RWPE1 (cell line): ENCODE data around the gene SSRP1.
"Not testable (repeated sequence)": the region's sequence is repeated elsewhere in the genome, so short reads cannot be mapped to it uniquely, and the experiment has no call there.

ENCODE experiments used
- CTCF ChIA-PET: fragments of 350-600 bp; sonication (Branson Sonifier 250); formaldehyde crosslinking; extraction: SDS; loops from one replicate; lab custom pipeline; 2021; lab: Yijun Ruan, JAX
- POLR2A ChIA-PET: fragments of 400-600 bp; formaldehyde crosslinking; extraction: SDS; loops from one replicate; lab custom pipeline; 2020; ENCODE audit warnings: antibody characterized with exemption; ENCODE audit not compliant: low non-redundant PET; lab: Yijun Ruan, JAX
- DNase-seq: peaks from one replicate; pipeline ENCODE4 v3.0.0; 2012; ENCODE audit warnings: low spot score
- H3K27ac ChIP-seq: fragments of 450-650 bp; 2 replicates; pipeline ENCODE4 v1.5.1; 2017
- TF ChIP-seq, protein P1 (sequence below): fragments of 450-650 bp; conservative IDR thresholded peaks from 2 replicates; pipeline ENCODE4 v1.5.1; 2017; ENCODE audit warnings: low read depth, mild to moderate bottlenecking

Gene SSRP1

GRCh38 chr11:57302489-57302888 is 33.2 kb downstream of the SSRP1 start:
- CTCF ChIA-PET, result interaction anchor here (0.6 kb wide), 1 partner anchor 228 kb away, joined by 3 read pairs; the partner anchor contains the start of gene TIMM10
- peak overlapping the region; percentile 97 for H3K27ac ChIP-seq
- POLR2A ChIA-PET, result interaction anchor here (0.7 kb wide), 1 partner anchor 14 kb away, joined by 5 read pairs; no protein-coding TSS in a partner anchor
- TF ChIP-seq, protein P1, sequence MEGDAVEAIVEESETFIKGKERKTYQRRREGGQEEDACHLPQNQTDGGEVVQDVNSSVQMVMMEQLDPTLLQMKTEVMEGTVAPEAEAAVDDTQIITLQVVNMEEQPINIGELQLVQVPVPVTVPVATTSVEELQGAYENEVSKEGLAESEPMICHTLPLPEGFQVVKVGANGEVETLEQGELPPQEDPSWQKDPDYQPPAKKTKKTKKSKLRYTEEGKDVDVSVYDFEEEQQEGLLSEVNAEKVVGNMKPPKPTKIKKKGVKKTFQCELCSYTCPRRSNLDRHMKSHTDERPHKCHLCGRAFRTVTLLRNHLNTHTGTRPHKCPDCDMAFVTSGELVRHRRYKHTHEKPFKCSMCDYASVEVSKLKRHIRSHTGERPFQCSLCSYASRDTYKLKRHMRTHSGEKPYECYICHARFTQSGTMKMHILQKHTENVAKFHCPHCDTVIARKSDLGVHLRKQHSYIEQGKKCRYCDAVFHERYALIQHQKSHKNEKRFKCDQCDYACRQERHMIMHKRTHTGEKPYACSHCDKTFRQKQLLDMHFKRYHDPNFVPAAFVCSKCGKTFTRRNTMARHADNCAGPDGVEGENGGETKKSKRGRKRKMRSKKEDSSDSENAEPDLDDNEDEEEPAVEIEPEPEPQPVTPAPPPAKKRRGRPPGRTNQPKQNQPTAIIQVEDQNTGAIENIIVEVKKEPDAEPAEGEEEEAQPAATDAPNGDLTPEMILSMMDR, result no peak
- DNase-seq, result no peak

DNA sequence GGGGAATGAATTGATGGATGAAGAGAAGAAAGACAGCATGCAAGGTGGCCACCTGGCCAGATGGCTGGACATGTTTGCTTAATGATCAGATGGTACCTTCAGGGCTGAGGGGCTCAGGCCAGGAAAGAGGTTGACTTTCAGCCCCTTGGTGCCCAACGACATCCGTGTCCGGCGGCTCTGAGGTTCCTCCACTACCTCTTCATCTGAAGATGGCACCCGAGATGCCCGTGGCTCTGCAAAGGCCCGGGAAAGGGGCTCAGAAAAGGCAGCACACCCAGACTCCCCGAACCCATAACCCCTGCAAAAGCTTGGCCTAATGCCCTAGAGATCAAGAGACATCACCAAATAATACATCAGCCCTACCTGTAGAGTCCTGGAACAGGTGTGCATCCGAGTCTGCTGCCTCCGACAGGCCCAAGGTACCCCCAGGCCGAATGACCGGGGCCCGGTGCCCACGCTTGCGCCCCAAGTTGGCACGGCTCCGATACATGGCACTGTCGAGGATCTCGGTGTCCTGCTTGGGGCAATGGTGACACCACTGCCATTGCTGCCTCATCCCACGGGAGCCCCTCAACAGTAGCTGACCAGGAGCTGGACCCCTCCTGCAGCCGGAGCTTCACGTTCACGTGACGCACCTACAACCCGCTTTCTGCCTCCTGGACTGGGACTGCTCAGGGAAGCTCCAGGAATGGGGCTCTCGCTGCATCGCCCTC is 33.8 kb downstream of the SSRP1 start:
- peak overlapping the region; percentile 97 for H3K27ac ChIP-seq
- ChIA-PET POLR2A (no interaction called here), CTCF (no interaction called here)
- no peak for DNase-seq
- TF ChIP-seq, protein P1, result no peak

DNA sequence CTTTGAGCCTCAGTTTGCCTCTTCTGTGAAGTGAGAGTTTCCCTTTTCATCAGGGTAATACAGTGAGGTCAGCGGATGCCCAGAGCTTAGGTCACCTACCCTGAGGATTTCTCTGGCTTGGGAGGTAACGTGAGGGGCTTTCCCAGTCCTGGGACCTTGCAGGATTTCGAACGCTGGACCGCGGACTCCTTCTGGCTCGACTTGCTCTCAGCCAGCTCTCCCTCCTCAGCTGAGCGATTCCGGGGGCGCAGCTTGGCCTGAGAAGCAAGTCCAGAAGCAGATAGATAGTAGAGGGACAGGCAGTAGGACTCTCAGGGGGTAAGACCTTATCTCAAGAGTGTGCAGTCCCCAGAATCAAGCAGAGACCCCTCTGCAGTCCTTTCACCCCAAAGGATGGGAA is 34.9 kb downstream of the SSRP1 start:
- CTCF ChIA-PET, result no interaction called here
- peak overlapping the region; percentile 97 for H3K27ac ChIP-seq
- POLR2A ChIA-PET, result no interaction called here
- DNase-seq, result no peak
- TF ChIP-seq, protein P1, result no peak

GRCh38 chr11:57299150-57299737 is 36.4 kb downstream of the SSRP1 start:
- no peak for DNase-seq
- POLR2A ChIA-PET, result no interaction called here
- CTCF ChIA-PET, result no interaction called here
- TF ChIP-seq, protein P1, result no peak
- H3K27ac ChIP-seq, result peak overlapping the region; percentile 97

- CTCF ChIA-PET, result no interaction called here
- TF ChIP-seq, protein P1, result no peak
- no peak for DNase-seq
- POLR2A ChIA-PET, result no interaction called here
- H3K27ac ChIP-seq, result peak overlapping the region; percentile 67
These were observed 38.5 kb downstream of the SSRP1 start for GRCh38 chr11:57297221-57297620.

GRCh38 chr11:57296205-57296604 is 39.5 kb downstream of the SSRP1 start:
- CTCF ChIA-PET, H3K27ac ChIP-seq, DNase-seq, POLR2A ChIA-PET: not testable (repeated sequence)
